ENCODE data around the gene GNPTAB. TPM values are rescaled to one million over a fixed set of nuclear protein-coding genes. Genes with fewer than 3 reads are reported as not detected.
"Not testable (repeated sequence)": the region's sequence is repeated elsewhere in the genome, so short reads cannot be mapped to it uniquely, and the experiment has no call there.

The GNPTAB gene
- total RNA-seq, 1 experiment from 2014 or later, result 18.0 TPM

- no peak for DNase-seq (ENCODE audit: low read depth)
Observed at GRCh38 chr12:101852998-101853397, 22.2 kb upstream of the GNPTAB start.

GRCh38 chr12:101850199-101850598 lies 19.4 kb upstream of the GNPTAB start:
- no peak for DNase-seq (ENCODE audit: low read depth)

GRCh38 chr12:101847325-101847724 lies 16.6 kb upstream of the GNPTAB start:
- DNase-seq (ENCODE audit: low read depth), result no peak

- DNase-seq (ENCODE audit: low read depth), result no peak
Observed at GRCh38 chr12:101845137-101845711, 14.5 kb upstream of the GNPTAB start.

- no peak for DNase-seq (ENCODE audit: low read depth)
Observed at GRCh38 chr12:101841069-101841468, 10.3 kb upstream of the GNPTAB start.

- peak; percentile 45 for DNase-seq (ENCODE audit: low read depth)
Observed at GRCh38 chr12:101839324-101840283, 8.8 kb upstream of the GNPTAB start.

- no peak for DNase-seq (ENCODE audit: low read depth)
Observed at GRCh38 chr12:101838628-101839323, 8.0 kb upstream of the GNPTAB start.

- no peak for DNase-seq (ENCODE audit: low read depth)
Observed at GRCh38 chr12:101832030-101832429, 1.3 kb upstream of the GNPTAB start.

GRCh38 chr12:101829639-101830366 lies 956 bp downstream of the GNPTAB start:
- DNase-seq (ENCODE audit: low read depth), result no peak

GRCh38 chr12:101828463-101829196 lies 2.1 kb downstream of the GNPTAB start:
- no peak for DNase-seq (ENCODE audit: low read depth)

DNA sequence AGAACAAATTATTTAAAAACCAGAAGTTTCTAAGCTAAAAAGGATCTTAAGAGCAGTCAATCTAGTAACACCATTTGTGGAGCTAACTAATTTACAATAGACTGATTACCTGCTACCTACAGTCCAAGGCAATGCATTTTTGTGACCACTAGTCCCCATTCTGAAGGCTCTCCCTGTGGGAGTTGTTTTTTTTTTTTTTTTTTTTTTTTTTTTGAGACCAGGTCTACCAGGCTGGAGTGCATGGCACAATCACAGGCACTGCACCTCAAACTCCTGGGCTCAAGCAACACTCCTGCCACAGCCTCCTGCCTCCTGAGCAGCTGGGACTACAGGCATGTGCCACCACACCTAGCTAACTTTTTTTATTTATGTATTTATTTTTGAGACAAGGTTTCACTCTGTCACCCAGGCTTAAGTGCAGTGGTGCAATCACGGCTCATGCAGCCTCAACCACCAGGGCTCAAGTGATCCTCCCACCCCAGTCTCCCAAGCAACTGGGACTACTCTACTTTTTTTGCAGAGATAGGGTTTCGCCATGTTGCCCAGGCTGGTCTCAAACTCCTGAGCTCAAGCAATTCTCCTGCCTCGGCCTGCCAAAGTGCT lies 3.9 kb downstream of the GNPTAB start:
- DNase-seq (ENCODE audit: low read depth), result no peak

DNA sequence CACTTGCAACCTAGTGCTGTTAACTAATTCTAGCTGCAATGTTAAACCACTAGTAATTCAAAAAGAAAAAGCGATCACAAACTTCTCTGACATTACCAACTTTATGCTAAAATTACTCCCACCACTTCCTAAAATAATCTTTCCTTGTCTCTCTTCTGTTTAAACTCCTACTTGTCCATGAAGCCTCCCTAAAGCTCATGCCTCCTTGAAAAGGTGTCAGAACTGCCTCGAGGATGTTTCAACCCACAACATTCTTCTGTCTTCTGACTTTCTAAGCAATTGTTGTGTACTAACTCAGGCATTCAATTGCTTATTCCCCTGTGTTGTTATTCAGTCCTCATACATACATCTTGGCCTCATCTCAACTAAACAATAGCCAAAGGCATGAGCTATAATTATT lies 5.9 kb downstream of the GNPTAB start:
- DNase-seq (ENCODE audit: low read depth), result no peak

GRCh38 chr12:101823891-101824290 lies 6.9 kb downstream of the GNPTAB start:
- DNase-seq (ENCODE audit: low read depth), result peak; percentile 53

DNA sequence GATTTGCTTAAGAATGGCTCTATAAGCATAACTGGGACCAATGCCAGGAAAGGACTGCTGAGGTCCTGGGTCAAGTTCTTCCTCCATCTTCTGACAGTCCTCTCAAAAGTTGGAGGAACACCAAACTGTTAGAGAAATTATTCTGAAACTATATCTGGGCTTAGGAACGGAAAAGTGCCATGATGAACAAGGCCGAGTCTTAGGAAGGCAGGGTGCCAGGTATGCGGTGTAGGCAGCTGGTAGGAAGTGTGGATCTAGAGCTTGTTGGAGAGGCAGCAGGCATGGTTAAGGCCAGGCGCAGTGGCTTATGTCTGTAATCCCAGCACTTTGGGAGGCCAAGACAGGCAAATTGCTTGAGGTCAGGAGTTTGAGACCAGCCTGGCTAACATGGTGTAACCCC lies 7.7 kb downstream of the GNPTAB start:
- no peak for DNase-seq (ENCODE audit: low read depth)

GRCh38 chr12:101819467-101819866 lies 11.3 kb downstream of the GNPTAB start:
- DNase-seq (ENCODE audit: low read depth), result peak; percentile 19

GRCh38 chr12:101818689-101819088 lies 12.1 kb downstream of the GNPTAB start:
- not testable (repeated sequence) for DNase-seq (ENCODE audit: low read depth)

DNA sequence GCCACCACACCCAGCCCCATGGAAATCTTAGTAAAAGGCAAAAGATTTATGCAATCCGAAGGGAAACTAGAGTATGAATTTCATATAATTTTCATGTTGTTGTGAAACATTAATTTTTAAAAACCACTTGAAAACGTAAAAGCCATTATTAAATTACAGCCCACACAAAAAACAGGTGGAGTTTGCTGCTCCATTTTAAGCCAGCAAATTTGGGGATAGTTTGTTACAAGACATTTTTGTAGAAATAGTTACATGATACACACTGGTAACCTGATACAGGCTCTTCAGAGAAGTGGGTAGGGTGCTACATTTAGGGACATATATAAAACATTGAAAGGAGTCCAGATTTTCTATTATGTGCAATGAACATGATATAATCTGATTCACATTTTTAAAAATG lies 17.6 kb downstream of the GNPTAB start:
- DNase-seq (ENCODE audit: low read depth), result no peak

- not testable (repeated sequence) for DNase-seq (ENCODE audit: low read depth)
Observed at GRCh38 chr12:101812716-101813115, 18.0 kb downstream of the GNPTAB start.

DNA sequence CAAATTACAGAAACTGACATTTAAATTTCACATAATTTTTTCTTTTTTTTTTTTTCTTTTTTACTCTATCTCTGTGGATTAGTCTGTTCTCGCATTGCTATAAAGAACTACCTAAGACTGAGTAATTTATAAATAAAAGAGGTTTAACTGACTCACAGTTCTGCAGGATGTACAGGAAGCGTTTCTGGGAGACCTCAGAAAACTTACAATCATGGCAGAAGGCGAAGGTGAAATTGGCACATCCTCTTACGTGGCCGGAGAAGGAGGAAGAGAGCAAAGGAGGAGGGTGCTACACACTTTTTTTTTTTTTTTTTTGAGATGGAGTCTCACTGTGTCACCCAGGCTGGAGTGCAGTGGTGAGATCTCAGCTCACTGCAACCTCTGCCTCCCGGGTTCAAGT lies 19.4 kb downstream of the GNPTAB start:
- not testable (repeated sequence) for DNase-seq (ENCODE audit: low read depth)

DNA sequence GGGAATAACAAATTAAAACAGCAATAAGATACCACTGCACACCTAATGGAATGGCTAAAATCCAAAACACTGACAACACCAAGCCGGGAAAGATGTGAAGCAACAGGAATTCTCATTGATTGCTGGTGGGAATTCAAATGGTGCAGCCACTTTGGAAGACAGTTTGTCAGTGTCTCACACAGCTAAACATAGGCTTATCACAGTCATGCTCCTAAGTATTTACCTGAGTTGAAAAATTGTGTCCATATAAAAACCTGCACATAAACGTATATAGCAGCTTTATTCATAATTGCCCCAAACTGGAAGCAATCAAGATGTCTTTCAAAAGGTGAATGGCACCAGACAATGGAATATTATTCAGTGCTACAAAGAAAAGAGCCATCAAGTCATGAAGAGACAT lies 21.6 kb downstream of the GNPTAB start:
- DNase-seq (ENCODE audit: low read depth), result no peak

DNA sequence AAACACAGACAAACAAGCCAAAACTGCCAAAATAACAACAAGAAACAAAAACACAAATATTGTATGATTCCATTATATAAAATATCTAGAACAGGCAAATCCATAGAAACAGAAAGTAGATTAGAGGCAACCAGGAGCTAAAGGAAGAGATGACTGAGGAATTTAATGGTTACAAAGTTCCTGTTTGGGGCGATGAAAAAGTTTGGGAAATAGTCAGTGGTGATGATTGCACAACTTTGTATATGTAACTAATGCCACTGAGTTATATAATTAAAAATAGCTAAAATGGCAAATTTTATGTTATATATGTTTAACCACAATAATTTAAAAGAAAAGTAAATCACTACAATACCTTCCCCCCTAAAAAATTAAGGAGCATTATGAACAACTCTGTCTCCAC lies 24.5 kb downstream of the GNPTAB start:
- no peak for DNase-seq (ENCODE audit: low read depth)
